CD14-positive monocyte (primary cell): ENCODE results near the gene ALS2. TPM values are rescaled to one million over a fixed set of nuclear protein-coding genes. Genes with fewer than 3 reads are reported as not detected.

Source experiments
- DNase-seq, 3 donors: peaks; one replicate each; pipeline ENCODE4 v3.0.0-alpha.2; 2011 to 2022
- H2AFZ ChIP-seq: 2 replicates; pipeline ENCODE4 v1.6.0; 2012; ENCODE audit warnings: mild to moderate bottlenecking, low read depth, low read length, inconsistent platforms; ENCODE audit not compliant: insufficient read depth, poor library complexity, severe bottlenecking
- H3K27ac ChIP-seq, 2 donors: 1 replicate in 1 of 2; 2 replicates in 1 of 2; pipeline ENCODE4 v1.5.1; 2012 to 2013; ENCODE audit warnings: low read length in 2 of 2, control low read depth in 1 of 2, inconsistent platforms in 1 of 2, low read depth in 1 of 2, mild to moderate bottlenecking in 1 of 2
- H3K27me3 ChIP-seq, 2 donors: one replicate each; pipeline versions ENCODE4 v1.6.0 to v1.6.1; 2011 to 2013; ENCODE audit warnings: low read length in 2 of 2; ENCODE audit not compliant: control insufficient read depth in 2 of 2, insufficient read depth in 2 of 2
- H3K36me3 ChIP-seq, 2 donors: replicated peaks in 1 of 2; 1 replicate in 1 of 2; 2 replicates in 1 of 2; pipeline versions ENCODE4 v1.5.1 to v1.6.1; 2012 to 2013; ENCODE audit warnings: low read length in 2 of 2, control low read depth in 1 of 2, inconsistent platforms in 1 of 2, mild to moderate bottlenecking in 1 of 2; ENCODE audit not compliant: insufficient read depth in 2 of 2, control insufficient read depth in 1 of 2
- H3K4me1 ChIP-seq, 2 donors: 1 replicate in 1 of 2; 2 replicates in 1 of 2; pipeline versions ENCODE4 v1.5.1 to v1.6.1; 2012 to 2013; ENCODE audit warnings: low read length in 2 of 2, control low read depth in 1 of 2, inconsistent platforms in 1 of 2, mild to moderate bottlenecking in 1 of 2, moderate library complexity in 1 of 2; ENCODE audit not compliant: insufficient read depth in 2 of 2, control insufficient read depth in 1 of 2
- H3K4me2 ChIP-seq: replicated peaks from 2 replicates; pipeline ENCODE3; 2012; ENCODE audit warnings: low read length, moderate library complexity, mild to moderate bottlenecking; ENCODE audit not compliant: poor library complexity, severe bottlenecking; ENCODE audit errors: extremely low read depth
- H3K4me3 ChIP-seq, 3 experiments: fragments of 200-600 bp in 1 of 3; sonication (generic) in 1 of 3; replicated peaks in 1 of 3; 1 replicate in 2 of 3; 2 replicates in 1 of 3; pipeline ENCODE4 v1.5.1; 2011 to 2013; ENCODE audit warnings: low read length in 3 of 3, mild to moderate bottlenecking in 3 of 3, control low read depth in 2 of 3, low read depth in 2 of 3, inconsistent platforms in 1 of 3, moderate library complexity in 1 of 3
- H3K79me2 ChIP-seq: 2 replicates; pipeline ENCODE4 v1.6.0; 2012; ENCODE audit warnings: mild to moderate bottlenecking, control low read depth, inconsistent platforms, low read length, moderate library complexity; ENCODE audit not compliant: insufficient read depth
- H3K9ac ChIP-seq: 2 replicates; pipeline ENCODE4 v1.6.0; 2017; ENCODE audit warnings: low read length, mild to moderate bottlenecking; ENCODE audit not compliant: insufficient read depth, poor library complexity, severe bottlenecking
- H3K9me3 ChIP-seq, 2 donors: replicated peaks in 1 of 2; 1 replicate in 1 of 2; 2 replicates in 1 of 2; pipeline versions ENCODE4 v1.5.1 to v1.6.1; 2012 to 2013; ENCODE audit warnings: low read length in 2 of 2, control low read depth in 1 of 2; ENCODE audit not compliant: control insufficient read depth in 1 of 2, insufficient read depth in 1 of 2
- H4K20me1 ChIP-seq: 2 replicates; pipeline ENCODE4 v1.6.0; 2012; ENCODE audit warnings: mild to moderate bottlenecking, low read length, control low read depth, moderate library complexity; ENCODE audit not compliant: insufficient read depth
- H3K27ac Mint-ChIP-seq, 7 donors: one replicate each; pipeline ENCODE4 v1.8.0; 2020; ENCODE audit warnings: mild to moderate bottlenecking in 7 of 7, mixed read lengths in 7 of 7, moderate library complexity in 6 of 7, inconsistent platforms in 2 of 7
- H3K27me3 Mint-ChIP-seq, 3 donors: one replicate each; pipeline ENCODE4 v1.8.0; 2021 to 2022; ENCODE audit warnings: low read depth in 3 of 3, mild to moderate bottlenecking in 3 of 3, mixed read lengths in 3 of 3, moderate library complexity in 3 of 3, inconsistent platforms in 1 of 3
- H3K36me3 Mint-ChIP-seq, 2 donors: one replicate each; pipeline ENCODE4 v1.8.0; 2020; ENCODE audit warnings: mixed read lengths in 2 of 2, inconsistent platforms in 1 of 2, mild to moderate bottlenecking in 1 of 2
- H3K4me1 Mint-ChIP-seq: one replicate; pipeline ENCODE4 v1.8.0; 2020; ENCODE audit warnings: mild to moderate bottlenecking, mixed read lengths
- H3K4me3 Mint-ChIP-seq, 2 donors: one replicate each; pipeline ENCODE4 v1.8.0; 2020; ENCODE audit warnings: mild to moderate bottlenecking in 2 of 2, mixed read lengths in 2 of 2, moderate library complexity in 1 of 2
- H3K9me3 Mint-ChIP-seq, 7 donors: one replicate each; pipeline ENCODE4 v1.8.0; 2020 to 2022; ENCODE audit warnings: mixed read lengths in 7 of 7, mild to moderate bottlenecking in 6 of 7, moderate library complexity in 6 of 7, inconsistent platforms in 2 of 7
- CTCF ChIP-seq: fragments of 200-600 bp; IDR thresholded peaks from one replicate; pipeline ENCODE4 v1.8.0; 2022; ENCODE audit warnings: antibody characterized with exemption, mild to moderate bottlenecking
- WGBS: methylation state at CpG from one replicate; pipeline ENCODE4 v1.1.5; 2013; ENCODE audit warnings: missing lambda C conversion rate; ENCODE audit not compliant: insufficient coverage; 5-methylcytosine and 5-hydroxymethylcytosine counted together
- intact Hi-C, 2 donors: fragments of 100-400 bp; cut with micrococcal nuclease; formaldehyde crosslinking; loops; one replicate each; pipeline versions ENCODE4 v1.15.0 to v1.15.1; 2023
- polyA plus RNA-seq, 3 donors: library from polyadenylated mRNA; depleted of rRNA in 1 of 3; unstranded in 2 of 3; stranded (reverse) in 1 of 3; fragments of 300-500 nt in 2 of 3; fragments of >200 nt in 1 of 3; fragmentation: Illumina TruSeq in 2 of 3; gene quantifications; 1 replicate in 2 of 3; 2 replicates in 1 of 3; pipeline ENCODE4 v1.2.3, GENCODE V29; 2012 to 2021

ALS2 gene
- polyA plus RNA-seq, 3 donors = 2.6 to 4.7 (median 3.1) TPM

GRCh38 chr2:201675454-201675853, 105.3 kb downstream of the ALS2 start:
- Mint-ChIP-seq H3K36me3 (no peaks in the 10 kb centered on the region), H3K9me3 (peaks cover 0 to 4% (median 0%) of the 10 kb centered on the region in 7 donors), H3K4me3 (no peak overlapping the region), H3K4me1 (peaks cover 6% of the 10 kb centered on the region), H3K27me3 (peaks cover 0 to 3% (median 0%) of the 10 kb centered on the region in 3 donors), H3K27ac (no peak overlapping the region)
- intact Hi-C loops = no loop called here
- TF ChIP-seq CTCF = no peak
- Histone ChIP-seq H3K9ac (no peak overlapping the region), H4K20me1 (no peaks in the 10 kb centered on the region), H3K27ac (no peak overlapping the region), H3K27me3 (no peaks in the 10 kb centered on the region), H3K9me3 (no peaks in the 10 kb centered on the region), H2AFZ (no peak overlapping the region), H3K4me1 (no peaks in the 10 kb centered on the region), H3K4me2 (no peak overlapping the region), H3K4me3 (no peak overlapping the region), H3K79me2 (no peaks in the 10 kb centered on the region), H3K36me3 (no peaks in the 10 kb centered on the region)
- no peak for DNase-seq
- 86% methylated on average over 4 of the region's 4 CpGs for whole genome bisulfite sequencing

- no peak for TF ChIP-seq CTCF
- Histone ChIP-seq H3K36me3 (no peaks in the 10 kb centered on the region), H3K27me3 (no peaks in the 10 kb centered on the region), H4K20me1 (no peaks in the 10 kb centered on the region), H3K9ac (no peak overlapping the region), H3K27ac (no peak overlapping the region), H3K4me2 (no peak overlapping the region), H3K4me3 (no peak overlapping the region), H3K79me2 (no peaks in the 10 kb centered on the region), H2AFZ (no peak overlapping the region), H3K9me3 (no peaks in the 10 kb centered on the region), H3K4me1 (no peaks in the 10 kb centered on the region)
- Mint-ChIP-seq H3K4me3 (no peak overlapping the region), H3K27me3 (peaks cover 0 to 3% (median 0%) of the 10 kb centered on the region in 3 donors), H3K4me1 (peaks cover 6% of the 10 kb centered on the region), H3K36me3 (no peaks in the 10 kb centered on the region), H3K27ac (no peak overlapping the region), H3K9me3 (peaks cover 0 to 4% (median 0%) of the 10 kb centered on the region in 7 donors)
- WGBS = 90% methylated on average over 2 of the region's 3 CpGs
- intact Hi-C loops = no loop called here
- DNase-seq = no peak
Observed at GRCh38 chr2:201674794-201675193, 105.9 kb downstream of the ALS2 start.
